Measurements from ENCODE around the gene MTARC1. TPM values are rescaled to one million over a fixed set of nuclear protein-coding genes. Genes with fewer than 3 reads are reported as not detected.

Gene MTARC1
- total and polyA plus RNA-seq, 9 of the 15 experiments (the other 6 are each of a cell fraction or from before 2014, with no cell fraction given) = 0.07 to 0.14 (median 0.11) TPM; not detected in 6

DNA sequence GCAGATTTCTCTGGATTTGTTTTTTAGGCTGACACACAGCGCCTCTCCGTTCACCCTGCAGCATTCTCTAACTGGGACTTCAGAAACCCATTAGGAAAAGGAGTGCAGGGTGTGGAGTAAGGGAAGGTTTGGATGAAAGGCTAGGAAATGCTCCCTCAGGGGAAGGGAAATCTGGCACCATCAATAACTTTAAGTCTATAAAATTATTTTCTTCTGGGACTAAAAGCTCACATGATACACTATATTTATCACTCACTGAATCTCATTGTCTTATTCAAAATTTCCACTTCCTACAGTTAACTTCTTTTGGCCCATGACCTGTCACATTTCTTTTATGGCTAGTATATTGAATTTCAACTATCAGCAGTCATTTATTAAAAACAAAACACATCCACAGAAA is 46.7 kb downstream of the MTARC1 start:
- no peaks in the 10 kb centered on the region for H3K27me3 ChIP-seq (ENCODE audit: control insufficient read depth in 2 of 2, insufficient read depth in 2 of 2, low read length in 2 of 2)
- H2AFZ ChIP-seq (ENCODE audit: low read depth, low read length) = no peak overlapping the region
- no peak overlapping the region for H3K9ac ChIP-seq (ENCODE audit: insufficient read depth in 1 of 2, low read depth in 2 of 2, low read length in 2 of 2)
- DNase-seq (ENCODE audit: extremely low read depth in 1 of 4, low spot score in 3 of 4) (no peak), ATAC-seq (no peak), FAIRE-seq (no peak)
- no peaks in the 10 kb centered on the region for H3K36me3 ChIP-seq (ENCODE audit: control insufficient read depth, insufficient read depth, low read length)
- no peak overlapping the region for H3K27ac ChIP-seq (ENCODE audit: extremely low read depth, low read depth, low read length)
- intact Hi-C loops (cut with micrococcal nuclease) = no loop called here
- H3K4me3 ChIP-seq = no peak overlapping the region
- in situ Hi-C loops (cut with MboI) = no loop called here
- H3K4me1 ChIP-seq (replicated peaks in 1 of 2; ENCODE audit: control insufficient read depth in 2 of 2, insufficient read depth in 2 of 2, low read length in 2 of 2) = no peaks in the 10 kb centered on the region
- TF ChIP-seq E2F3 (CRISPR knock-in tag; IDR thresholded peaks at IDR 0.05) (no peak), ZNF583 (CRISPR knock-in tag; IDR thresholded peaks at IDR 0.05) (no peak), TAF1 (IDR thresholded peaks at IDR 0.05; ENCODE audit: control insufficient read depth, extremely low read depth, insufficient read depth, low read length, severe bottlenecking) (no peak), MTA1 (IDR thresholded peaks at IDR 0.05; ENCODE audit: borderline replicate concordance) (no peak), RBM15 (IDR thresholded peaks at IDR 0.05; ENCODE audit: insufficient read depth, low read length) (no peak), MAFF (IDR thresholded peaks at IDR 0.05; ENCODE audit: low read length) (no peak), NR2C1 (IDR thresholded peaks at IDR 0.05) (no peak), NR2C1 (tag; IDR thresholded peaks at IDR 0.05) (no peak), HDAC3 (IDR thresholded peaks at IDR 0.05; ENCODE audit: borderline replicate concordance, partially characterized antibody) (no peak), EWSR1 (IDR thresholded peaks at IDR 0.05; ENCODE audit: borderline replicate concordance, low read depth, partially characterized antibody) (no peak), MAFK (IDR thresholded peaks at IDR 0.05; ENCODE audit: low read length) (no peak), GABPB2 (CRISPR knock-in tag; conservative IDR thresholded peaks at IDR 0.05) (no peak)
- TF ChIP-seq, protein P1, sequence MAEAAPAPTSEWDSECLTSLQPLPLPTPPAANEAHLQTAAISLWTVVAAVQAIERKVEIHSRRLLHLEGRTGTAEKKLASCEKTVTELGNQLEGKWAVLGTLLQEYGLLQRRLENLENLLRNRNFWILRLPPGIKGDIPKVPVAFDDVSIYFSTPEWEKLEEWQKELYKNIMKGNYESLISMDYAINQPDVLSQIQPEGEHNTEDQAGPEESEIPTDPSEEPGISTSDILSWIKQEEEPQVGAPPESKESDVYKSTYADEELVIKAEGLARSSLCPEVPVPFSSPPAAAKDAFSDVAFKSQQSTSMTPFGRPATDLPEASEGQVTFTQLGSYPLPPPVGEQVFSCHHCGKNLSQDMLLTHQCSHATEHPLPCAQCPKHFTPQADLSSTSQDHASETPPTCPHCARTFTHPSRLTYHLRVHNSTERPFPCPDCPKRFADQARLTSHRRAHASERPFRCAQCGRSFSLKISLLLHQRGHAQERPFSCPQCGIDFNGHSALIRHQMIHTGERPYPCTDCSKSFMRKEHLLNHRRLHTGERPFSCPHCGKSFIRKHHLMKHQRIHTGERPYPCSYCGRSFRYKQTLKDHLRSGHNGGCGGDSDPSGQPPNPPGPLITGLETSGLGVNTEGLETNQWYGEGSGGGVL (CRISPR knock-in tag; IDR thresholded peaks at IDR 0.05) = no peak
- ChIA-PET POLR2A (no interaction called here), CTCF (ENCODE audit: low intra/inter-chr PET ratio) (interaction anchor here (0.6 kb wide), 1 partner anchor 159 kb away, joined by 6 read pairs; no protein-coding TSS in a partner anchor)
- no TSS peak for BruUV-seq (replicated peaks)
- H4K20me1 ChIP-seq (replicated peaks; ENCODE audit: control insufficient read depth, insufficient read depth, low read length) = no peaks in the 10 kb centered on the region
- H3K9me1 ChIP-seq (ENCODE audit: control insufficient read depth, insufficient read depth, low read length) = no peaks in the 10 kb centered on the region
- H3K4me2 ChIP-seq (ENCODE audit: insufficient read depth, low read length) = no peak overlapping the region
- H3K79me2 ChIP-seq (ENCODE audit: control insufficient read depth, insufficient read depth, low read length) = no peaks in the 10 kb centered on the region
- no peaks in the 10 kb centered on the region for H3K9me3 ChIP-seq (replicated peaks; ENCODE audit: control insufficient read depth, insufficient read depth, low read depth, low read length)
- WGBS (ENCODE audit: insufficient coverage, low coverage, missing lambda C conversion rate) = 0% methylated on average over 2 of the region's 2 CpGs
